ENCODE measurements around the gene SLC5A9.

SLC5A9 gene

DNA sequence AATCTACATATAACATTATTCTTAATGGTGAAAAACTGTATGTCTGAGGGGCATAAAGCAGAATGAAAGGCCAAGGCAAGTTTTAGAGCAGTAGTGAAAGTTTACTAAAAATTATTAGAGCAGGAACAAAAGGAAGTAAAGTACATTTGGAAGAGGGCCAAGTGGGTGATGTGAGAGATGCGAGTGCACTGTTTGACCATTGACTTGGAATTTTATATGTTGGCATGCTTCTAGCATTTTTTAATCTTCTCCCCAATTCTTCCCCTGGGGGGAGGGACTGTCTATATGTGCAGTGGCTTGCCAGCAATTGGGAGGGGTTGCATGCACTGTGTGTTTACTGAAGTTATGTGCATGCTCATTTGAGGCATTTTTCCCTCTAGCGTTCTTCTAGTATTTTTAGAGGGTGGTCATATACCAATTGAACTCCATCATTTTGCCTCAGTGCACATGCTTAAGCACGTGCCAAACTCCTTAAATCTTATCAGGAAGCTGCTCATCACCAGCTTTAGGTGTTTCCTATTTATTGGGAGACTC is 36.1 kb upstream of the SLC5A9 start:
- H3K4me3 ChIP-seq (ENCODE audit: low read depth, low read length): no peak overlapping the region
- H3K27ac ChIP-seq: no peak overlapping the region
- TF ChIP-seq, protein P1, sequence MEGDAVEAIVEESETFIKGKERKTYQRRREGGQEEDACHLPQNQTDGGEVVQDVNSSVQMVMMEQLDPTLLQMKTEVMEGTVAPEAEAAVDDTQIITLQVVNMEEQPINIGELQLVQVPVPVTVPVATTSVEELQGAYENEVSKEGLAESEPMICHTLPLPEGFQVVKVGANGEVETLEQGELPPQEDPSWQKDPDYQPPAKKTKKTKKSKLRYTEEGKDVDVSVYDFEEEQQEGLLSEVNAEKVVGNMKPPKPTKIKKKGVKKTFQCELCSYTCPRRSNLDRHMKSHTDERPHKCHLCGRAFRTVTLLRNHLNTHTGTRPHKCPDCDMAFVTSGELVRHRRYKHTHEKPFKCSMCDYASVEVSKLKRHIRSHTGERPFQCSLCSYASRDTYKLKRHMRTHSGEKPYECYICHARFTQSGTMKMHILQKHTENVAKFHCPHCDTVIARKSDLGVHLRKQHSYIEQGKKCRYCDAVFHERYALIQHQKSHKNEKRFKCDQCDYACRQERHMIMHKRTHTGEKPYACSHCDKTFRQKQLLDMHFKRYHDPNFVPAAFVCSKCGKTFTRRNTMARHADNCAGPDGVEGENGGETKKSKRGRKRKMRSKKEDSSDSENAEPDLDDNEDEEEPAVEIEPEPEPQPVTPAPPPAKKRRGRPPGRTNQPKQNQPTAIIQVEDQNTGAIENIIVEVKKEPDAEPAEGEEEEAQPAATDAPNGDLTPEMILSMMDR (IDR thresholded peaks at IDR 0.05; ENCODE audit: low read depth, low read length, missing control alignments): no peak
- no peaks in the 10 kb centered on the region for H3K27me3 ChIP-seq (replicated peaks)
- H3K36me3 ChIP-seq (replicated peaks): no peaks in the 10 kb centered on the region
- DNase-seq: no peak
- in situ Hi-C loops (cut with HindIII; ENCODE audit: low pct_ligation_motif_present, low sequenced_read_pairs): no loop called here

DNA sequence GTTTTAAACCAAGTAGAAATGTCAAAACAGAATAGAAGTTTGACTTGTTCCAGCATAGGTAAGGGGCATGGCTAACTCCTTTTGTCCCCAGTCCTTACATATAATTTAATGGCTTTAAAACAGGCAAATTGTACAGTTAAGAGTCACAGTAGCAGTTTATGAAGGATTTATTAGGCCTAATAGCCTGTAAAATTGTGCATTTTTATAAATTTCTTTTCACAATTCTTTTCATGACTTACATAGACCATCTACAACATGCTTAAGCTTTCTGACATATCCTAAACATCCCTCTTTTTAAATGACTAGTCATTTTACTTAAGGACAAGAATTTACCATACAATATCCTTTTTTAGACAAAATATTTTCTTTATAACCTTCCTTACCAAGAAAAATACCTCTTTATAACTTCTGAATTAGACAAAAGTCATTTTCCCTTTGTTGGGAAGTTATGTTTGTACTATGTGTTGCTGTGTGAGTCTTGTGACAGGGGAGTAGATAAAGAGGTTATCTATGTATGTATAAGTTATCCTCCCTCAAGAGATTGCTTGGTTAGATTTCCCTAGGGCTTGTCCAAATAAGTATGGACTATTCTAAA is 34.5 kb upstream of the SLC5A9 start:
- in situ Hi-C loops (cut with HindIII; ENCODE audit: low pct_ligation_motif_present, low sequenced_read_pairs): no loop called here
- H3K27ac ChIP-seq: no peak overlapping the region
- DNase-seq: no peak
- H3K36me3 ChIP-seq (replicated peaks): no peaks in the 10 kb centered on the region
- TF ChIP-seq, protein P1 (IDR thresholded peaks at IDR 0.05; ENCODE audit: low read depth, low read length, missing control alignments): no peak
- no peaks in the 10 kb centered on the region for H3K27me3 ChIP-seq (replicated peaks)
- H3K4me3 ChIP-seq (ENCODE audit: low read depth, low read length): no peak overlapping the region

DNA sequence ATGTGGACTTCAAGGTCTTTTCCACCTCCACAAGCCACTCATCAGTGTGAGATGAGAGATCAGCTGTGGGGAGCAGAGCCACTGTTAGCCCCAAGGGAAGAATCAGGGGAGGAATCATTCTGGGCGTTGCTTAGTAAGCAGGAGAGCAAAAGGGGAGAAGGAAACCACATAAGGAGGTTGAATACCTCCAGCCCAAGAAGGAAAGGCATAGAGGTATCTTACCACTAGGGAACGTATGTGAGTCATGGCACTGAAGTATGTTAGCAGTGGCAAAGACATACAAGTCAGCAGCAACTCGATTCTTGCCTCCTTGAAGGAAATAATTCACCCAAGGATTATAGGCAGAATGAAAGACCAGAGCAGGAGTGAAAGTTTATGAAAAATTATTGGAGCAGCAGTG is 31.6 kb upstream of the SLC5A9 start:
- no peak overlapping the region for H3K4me3 ChIP-seq (ENCODE audit: low read depth, low read length)
- H3K36me3 ChIP-seq (replicated peaks): no peaks in the 10 kb centered on the region
- no peak for DNase-seq
- no peaks in the 10 kb centered on the region for H3K27me3 ChIP-seq (replicated peaks)
- no peak overlapping the region for H3K27ac ChIP-seq
- in situ Hi-C loops (cut with HindIII; ENCODE audit: low pct_ligation_motif_present, low sequenced_read_pairs): no loop called here
- TF ChIP-seq, protein P1 (IDR thresholded peaks at IDR 0.05; ENCODE audit: low read depth, low read length, missing control alignments): no peak

DNA sequence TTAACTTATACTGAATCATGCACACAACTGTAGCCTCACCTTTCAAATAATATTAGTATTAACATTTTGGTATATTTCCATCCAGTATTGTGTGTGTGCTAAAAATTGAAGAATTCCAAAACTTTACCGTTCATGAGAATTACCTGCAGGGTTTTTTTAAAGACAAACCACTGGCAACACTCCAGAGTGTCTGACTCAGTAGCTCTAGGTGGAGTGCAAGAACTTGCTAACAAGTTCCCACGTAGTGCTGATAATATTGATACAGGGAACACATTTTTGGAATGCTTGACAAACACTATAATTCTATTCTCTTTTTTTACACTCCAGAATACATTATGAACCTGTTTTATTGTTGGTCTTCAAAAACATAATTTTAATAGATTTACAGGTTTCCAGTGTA is 27.7 kb upstream of the SLC5A9 start:
- Histone ChIP-seq H3K4me3 (ENCODE audit: low read depth, low read length) (no peak overlapping the region), H3K27ac (no peak overlapping the region), H3K36me3 (replicated peaks) (no peaks in the 10 kb centered on the region), H3K27me3 (replicated peaks) (no peaks in the 10 kb centered on the region)
- DNase-seq: no peak
- in situ Hi-C loops (cut with HindIII; ENCODE audit: low pct_ligation_motif_present, low sequenced_read_pairs): no loop called here
- TF ChIP-seq, protein P1 (IDR thresholded peaks at IDR 0.05; ENCODE audit: low read depth, low read length, missing control alignments): no peak

DNA sequence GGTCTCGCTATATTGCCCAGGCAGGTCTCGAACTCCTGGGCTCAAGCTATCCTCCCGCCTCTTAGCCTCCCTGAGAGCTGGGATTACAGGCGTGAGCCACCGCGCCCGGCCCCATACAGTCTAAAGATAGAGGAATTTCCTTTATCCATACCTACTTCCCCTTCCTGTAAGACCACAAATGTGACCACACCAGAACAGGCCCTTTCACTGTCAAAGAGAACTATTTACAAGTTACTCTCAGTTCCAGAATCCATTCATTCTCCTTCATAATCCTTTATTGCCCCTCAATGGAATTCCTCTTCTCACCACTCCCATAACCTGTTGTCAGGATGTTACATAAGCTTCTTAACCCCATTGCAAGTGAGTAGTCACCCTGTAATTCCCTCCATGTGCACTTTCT is 26.3 kb upstream of the SLC5A9 start:
- in situ Hi-C loops (cut with HindIII; ENCODE audit: low pct_ligation_motif_present, low sequenced_read_pairs): no loop called here
- Histone ChIP-seq H3K36me3 (replicated peaks) (no peaks in the 10 kb centered on the region), H3K27me3 (replicated peaks) (no peaks in the 10 kb centered on the region), H3K27ac (no peak overlapping the region), H3K4me3 (ENCODE audit: low read depth, low read length) (no peak overlapping the region)
- TF ChIP-seq, protein P1 (IDR thresholded peaks at IDR 0.05; ENCODE audit: low read depth, low read length, missing control alignments): no peak
- no peak for DNase-seq

DNA sequence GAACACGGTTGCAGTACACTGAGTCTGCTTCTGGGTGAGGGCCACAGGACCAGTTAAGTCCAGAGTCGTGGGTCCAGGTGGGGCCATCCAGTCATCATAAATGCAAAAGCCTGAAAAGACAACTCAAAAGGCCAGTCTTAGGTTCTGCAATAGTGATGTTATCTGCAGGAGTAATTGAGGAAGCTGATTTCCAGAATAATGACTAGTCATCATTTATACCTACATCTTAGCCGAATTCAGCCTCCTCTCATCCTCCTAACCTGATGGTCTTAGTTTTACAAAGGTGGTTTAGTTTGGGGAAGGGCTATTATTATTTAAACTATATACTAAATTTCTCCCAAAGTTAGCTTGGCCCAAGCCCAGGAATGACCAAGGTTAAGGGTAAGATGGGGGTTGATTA is 23.5 kb upstream of the SLC5A9 start:
- Histone ChIP-seq H3K36me3 (replicated peaks) (no peaks in the 10 kb centered on the region), H3K27ac (no peak overlapping the region), H3K4me3 (ENCODE audit: low read depth, low read length) (no peak overlapping the region), H3K27me3 (replicated peaks) (no peaks in the 10 kb centered on the region)
- in situ Hi-C loops (cut with HindIII; ENCODE audit: low pct_ligation_motif_present, low sequenced_read_pairs): no loop called here
- TF ChIP-seq, protein P1 (IDR thresholded peaks at IDR 0.05; ENCODE audit: low read depth, low read length, missing control alignments): no peak
- DNase-seq: no peak

Data from brain microvascular endothelial cell (primary cell).